Panc1 (cell line): Measurements from ENCODE around the gene SH3BP1.

Experiments
- CTCF ChIP-seq: fragments of 450-650 bp; IDR thresholded peaks from 2 replicates; pipeline ENCODE4 v1.5.1; 2017; ENCODE audit warnings: mild to moderate bottlenecking
- POLR2AphosphoS5 ChIP-seq: IDR thresholded peaks from 2 replicates; pipeline ENCODE4 v1.6.1; 2012; ENCODE audit warnings: mild to moderate bottlenecking, low read depth, low read length, moderate library complexity
- REST ChIP-seq, 2 experiments: IDR thresholded peaks; 2 replicates each; pipeline ENCODE4 v1.6.1; 2011 to 2012; ENCODE audit warnings: low read depth in 2 of 2, control low read depth in 1 of 2, low read length in 1 of 2, mild to moderate bottlenecking in 1 of 2, moderate library complexity in 1 of 2; ENCODE audit not compliant: insufficient read depth in 1 of 2
- SIN3A ChIP-seq: IDR thresholded peaks from 2 replicates; pipeline ENCODE4 v1.6.1; 2012; ENCODE audit warnings: low read depth, mild to moderate bottlenecking, low read length, moderate library complexity, borderline replicate concordance; ENCODE audit not compliant: insufficient read depth
- TCF7L2 ChIP-seq: IDR thresholded peaks from 2 replicates; pipeline ENCODE4 v1.6.1; 2011; ENCODE audit warnings: mild to moderate bottlenecking, low read depth, low read length, inconsistent platforms

GRCh38 chr22:37627121-37627520 lies 12.3 kb upstream of the SH3BP1 start:
- TF ChIP-seq REST (IDR thresholded peaks at IDR 0.05; ENCODE audit: insufficient read depth in 1 of 2, low read depth in 2 of 2, low read length in 1 of 2) (no peak), CTCF (no peak), POLR2AphosphoS5 (no peak), SIN3A (no peak), TCF7L2 (no peak)
